ENCODE data around the gene ASAH2. TPM values are rescaled to one million over a fixed set of nuclear protein-coding genes. Genes with fewer than 3 reads are reported as not detected.

The ASAH2 gene
- polyA plus RNA-seq, 1 donor from 2014 or later, result 4.3 TPM

DNA sequence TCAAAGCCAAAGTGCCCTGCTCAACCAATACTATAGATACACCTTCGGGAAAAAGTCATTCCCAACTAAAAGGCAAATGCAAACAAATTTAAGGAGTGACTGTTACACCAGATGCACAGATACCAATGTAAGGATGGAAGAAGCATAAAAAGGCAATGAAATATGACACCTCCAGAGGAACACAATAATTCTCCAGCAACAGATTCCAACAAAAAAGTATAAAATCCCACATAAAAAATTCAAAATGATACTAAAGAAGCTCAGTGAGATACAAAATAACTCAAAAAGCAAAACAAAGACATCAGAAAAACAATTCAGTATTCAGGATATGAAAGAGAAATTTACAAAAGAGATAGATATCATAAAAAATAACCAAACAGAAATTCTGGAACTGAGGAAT lies 44.1 kb upstream of the ASAH2 start:
- H4K20me1 ChIP-seq (ENCODE audit: insufficient read depth), result no peaks in the 10 kb centered on the region
- no peak overlapping the region for H3K9ac ChIP-seq (ENCODE audit: low read length)
- H3K4me2 ChIP-seq (ENCODE audit: low read length), result no peak overlapping the region

DNA sequence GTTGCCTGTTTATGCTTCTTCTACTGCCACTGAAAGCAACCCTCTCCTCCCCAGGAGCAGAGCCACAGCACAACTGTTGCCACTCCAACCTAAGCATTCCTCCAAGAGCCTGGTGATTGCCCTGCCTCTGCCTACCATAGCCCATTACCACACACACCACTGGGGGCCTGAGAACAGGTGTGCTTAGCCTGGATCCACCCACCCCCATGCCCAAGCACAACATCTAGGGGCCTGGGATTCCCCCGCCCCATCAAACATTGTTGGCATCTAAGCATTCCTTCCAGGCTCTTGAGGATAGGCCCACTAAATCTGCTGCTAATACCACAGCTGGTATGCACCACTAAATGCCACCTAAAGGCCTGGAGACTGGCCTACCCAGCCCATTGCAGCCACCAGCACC lies 43.3 kb upstream of the ASAH2 start:
- no peak overlapping the region for H3K4me2 ChIP-seq (ENCODE audit: low read length)
- no peak overlapping the region for H3K9ac ChIP-seq (ENCODE audit: low read length)
- no peak for TF ChIP-seq EP300 (conservative IDR thresholded peaks at IDR 0.05; ENCODE audit: poor library complexity, severe bottlenecking)
- no peak for TF ChIP-seq EZH2 (IDR thresholded peaks at IDR 0.05; ENCODE audit: borderline replicate concordance, insufficient read depth, low read length, poor library complexity, severe bottlenecking)
- TF ChIP-seq SMC3 (conservative IDR thresholded peaks at IDR 0.05; ENCODE audit: poor library complexity), result no peak
- TF ChIP-seq, protein P1, sequence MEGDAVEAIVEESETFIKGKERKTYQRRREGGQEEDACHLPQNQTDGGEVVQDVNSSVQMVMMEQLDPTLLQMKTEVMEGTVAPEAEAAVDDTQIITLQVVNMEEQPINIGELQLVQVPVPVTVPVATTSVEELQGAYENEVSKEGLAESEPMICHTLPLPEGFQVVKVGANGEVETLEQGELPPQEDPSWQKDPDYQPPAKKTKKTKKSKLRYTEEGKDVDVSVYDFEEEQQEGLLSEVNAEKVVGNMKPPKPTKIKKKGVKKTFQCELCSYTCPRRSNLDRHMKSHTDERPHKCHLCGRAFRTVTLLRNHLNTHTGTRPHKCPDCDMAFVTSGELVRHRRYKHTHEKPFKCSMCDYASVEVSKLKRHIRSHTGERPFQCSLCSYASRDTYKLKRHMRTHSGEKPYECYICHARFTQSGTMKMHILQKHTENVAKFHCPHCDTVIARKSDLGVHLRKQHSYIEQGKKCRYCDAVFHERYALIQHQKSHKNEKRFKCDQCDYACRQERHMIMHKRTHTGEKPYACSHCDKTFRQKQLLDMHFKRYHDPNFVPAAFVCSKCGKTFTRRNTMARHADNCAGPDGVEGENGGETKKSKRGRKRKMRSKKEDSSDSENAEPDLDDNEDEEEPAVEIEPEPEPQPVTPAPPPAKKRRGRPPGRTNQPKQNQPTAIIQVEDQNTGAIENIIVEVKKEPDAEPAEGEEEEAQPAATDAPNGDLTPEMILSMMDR (IDR thresholded peaks at IDR 0.05; ENCODE audit: poor library complexity, severe bottlenecking), result no peak
- TF ChIP-seq, protein P2, sequence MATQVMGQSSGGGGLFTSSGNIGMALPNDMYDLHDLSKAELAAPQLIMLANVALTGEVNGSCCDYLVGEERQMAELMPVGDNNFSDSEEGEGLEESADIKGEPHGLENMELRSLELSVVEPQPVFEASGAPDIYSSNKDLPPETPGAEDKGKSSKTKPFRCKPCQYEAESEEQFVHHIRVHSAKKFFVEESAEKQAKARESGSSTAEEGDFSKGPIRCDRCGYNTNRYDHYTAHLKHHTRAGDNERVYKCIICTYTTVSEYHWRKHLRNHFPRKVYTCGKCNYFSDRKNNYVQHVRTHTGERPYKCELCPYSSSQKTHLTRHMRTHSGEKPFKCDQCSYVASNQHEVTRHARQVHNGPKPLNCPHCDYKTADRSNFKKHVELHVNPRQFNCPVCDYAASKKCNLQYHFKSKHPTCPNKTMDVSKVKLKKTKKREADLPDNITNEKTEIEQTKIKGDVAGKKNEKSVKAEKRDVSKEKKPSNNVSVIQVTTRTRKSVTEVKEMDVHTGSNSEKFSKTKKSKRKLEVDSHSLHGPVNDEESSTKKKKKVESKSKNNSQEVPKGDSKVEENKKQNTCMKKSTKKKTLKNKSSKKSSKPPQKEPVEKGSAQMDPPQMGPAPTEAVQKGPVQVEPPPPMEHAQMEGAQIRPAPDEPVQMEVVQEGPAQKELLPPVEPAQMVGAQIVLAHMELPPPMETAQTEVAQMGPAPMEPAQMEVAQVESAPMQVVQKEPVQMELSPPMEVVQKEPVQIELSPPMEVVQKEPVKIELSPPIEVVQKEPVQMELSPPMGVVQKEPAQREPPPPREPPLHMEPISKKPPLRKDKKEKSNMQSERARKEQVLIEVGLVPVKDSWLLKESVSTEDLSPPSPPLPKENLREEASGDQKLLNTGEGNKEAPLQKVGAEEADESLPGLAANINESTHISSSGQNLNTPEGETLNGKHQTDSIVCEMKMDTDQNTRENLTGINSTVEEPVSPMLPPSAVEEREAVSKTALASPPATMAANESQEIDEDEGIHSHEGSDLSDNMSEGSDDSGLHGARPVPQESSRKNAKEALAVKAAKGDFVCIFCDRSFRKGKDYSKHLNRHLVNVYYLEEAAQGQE (IDR thresholded peaks at IDR 0.05; ENCODE audit: borderline replicate concordance), result no peak
- TF ChIP-seq POLR2AphosphoS5 (IDR thresholded peaks at IDR 0.05), result no peak
- TF ChIP-seq TAF1 (IDR thresholded peaks at IDR 0.05; ENCODE audit: low read depth), result no peak
- no peak for TF ChIP-seq RAD21 (conservative IDR thresholded peaks at IDR 0.05)
- H3K79me2 ChIP-seq (replicated peaks; ENCODE audit: insufficient read depth, low read length), result no peaks in the 10 kb centered on the region
- H3F3A ChIP-seq (ENCODE audit: insufficient read depth, low read length, poor library complexity, severe bottlenecking), result no peaks in the 10 kb centered on the region
- H2AFZ ChIP-seq (ENCODE audit: low read depth, low read length), result no peak overlapping the region
- no peak overlapping the region for H3K4me3 ChIP-seq (ENCODE audit: low read length)
- no peak overlapping the region for H3K27ac ChIP-seq (ENCODE audit: low read length)
- no peaks in the 10 kb centered on the region for H4K20me1 ChIP-seq (ENCODE audit: insufficient read depth)
- no peaks in the 10 kb centered on the region for H3K36me3 ChIP-seq (ENCODE audit: insufficient read depth, low read length)
- no peaks in the 10 kb centered on the region for H3K9me3 ChIP-seq (ENCODE audit: low read length)
- no peaks in the 10 kb centered on the region for H3K9me2 ChIP-seq (ENCODE audit: insufficient read depth, low read length)
- H3K27me3 ChIP-seq (ENCODE audit: insufficient read depth, low read depth, low read length), result no peaks in the 10 kb centered on the region

More for the DNA sequence above, 44.1 kb upstream of the ASAH2 start:
- Histone ChIP-seq H3K9me2 (ENCODE audit: insufficient read depth, low read length) (no peaks in the 10 kb centered on the region), H3K4me3 (ENCODE audit: low read length) (no peak overlapping the region), H3K9me3 (ENCODE audit: low read length) (no peaks in the 10 kb centered on the region), H2AFZ (ENCODE audit: low read depth, low read length) (no peak overlapping the region), H3K27me3 (ENCODE audit: insufficient read depth, low read depth, low read length) (no peaks in the 10 kb centered on the region), H3K79me2 (replicated peaks; ENCODE audit: insufficient read depth, low read length) (no peaks in the 10 kb centered on the region), H3K36me3 (ENCODE audit: insufficient read depth, low read length) (no peaks in the 10 kb centered on the region), H3F3A (ENCODE audit: insufficient read depth, low read length, poor library complexity, severe bottlenecking) (no peaks in the 10 kb centered on the region), H3K27ac (ENCODE audit: low read length) (no peak overlapping the region)
- TF ChIP-seq TAF1 (IDR thresholded peaks at IDR 0.05; ENCODE audit: low read depth) (no peak), POLR2AphosphoS5 (IDR thresholded peaks at IDR 0.05) (no peak), SMC3 (conservative IDR thresholded peaks at IDR 0.05; ENCODE audit: poor library complexity) (no peak), RAD21 (conservative IDR thresholded peaks at IDR 0.05) (no peak), MXI1 (conservative IDR thresholded peaks at IDR 0.05; ENCODE audit: poor library complexity, severe bottlenecking) (no peak), EZH2 (IDR thresholded peaks at IDR 0.05; ENCODE audit: borderline replicate concordance, insufficient read depth, low read length, poor library complexity, severe bottlenecking) (no peak), EP300 (conservative IDR thresholded peaks at IDR 0.05; ENCODE audit: poor library complexity, severe bottlenecking) (no peak)
- TF ChIP-seq, protein P2 (IDR thresholded peaks at IDR 0.05; ENCODE audit: borderline replicate concordance), result no peak
- TF ChIP-seq, protein P1 (IDR thresholded peaks at IDR 0.05; ENCODE audit: poor library complexity, severe bottlenecking), result no peak

Measured in neural cell (in vitro differentiated cells).